Cardiac muscle cell (in vitro differentiated cells and primary cell): ENCODE data around the gene AHNAK. TPM values are rescaled to one million over a fixed set of nuclear protein-coding genes. Genes with fewer than 3 reads are reported as not detected.
"Not testable (repeated sequence)": the region's sequence is repeated elsewhere in the genome, so short reads cannot be mapped to it uniquely, and the experiment has no call there.

ENCODE experiments used
- DNase-seq, 2 donors: peaks; one replicate each; pipeline versions ENCODE4 v3.0.0 to v3.0.0-alpha.2; 2010 to 2017; ENCODE audit warnings: low read depth in 1 of 2, low spot score in 1 of 2
- H3K27ac ChIP-seq: fragments of 200-600 bp; sonication (generic); 2 replicates; pipeline ENCODE4 v1.5.1; 2016
- H3K27me3 ChIP-seq: fragments of 200-600 bp; sonication (generic); 2 replicates; pipeline ENCODE4 v1.6.0; 2016; ENCODE audit warnings: control low read depth
- H3K36me3 ChIP-seq: fragments of 200-600 bp; sonication (generic); 2 replicates; pipeline ENCODE4 v1.5.1; 2016; ENCODE audit warnings: control low read depth
- H3K4me1 ChIP-seq: fragments of 200-600 bp; sonication (generic); 2 replicates; pipeline ENCODE4 v1.8.1; 2017; ENCODE audit warnings: low read depth, mild to moderate bottlenecking, mixed run types
- H3K4me3 ChIP-seq: fragments of 200-600 bp; sonication (generic); 2 replicates; pipeline ENCODE4 v1.5.1; 2016; ENCODE audit warnings: mild to moderate bottlenecking
- H3K9me3 ChIP-seq: fragments of 200-600 bp; sonication (generic); 2 replicates; pipeline ENCODE4 v1.5.1; 2017; ENCODE audit warnings: low read depth, mild to moderate bottlenecking, control low read depth
- CTCF ChIP-seq: IDR thresholded peaks from 2 replicates; pipeline ENCODE4 v1.5.1; 2012; ENCODE audit warnings: low read depth, mild to moderate bottlenecking, low read length
- polyA plus RNA-seq: library from polyadenylated mRNA; unstranded; fragments of >200 nt; fragmentation: Nextera tagmentation; extraction: Ambion mirVana; gene quantifications from 2 replicates; pipeline ENCODE4 v1.2.1, GENCODE V29; 2016
- total RNA-seq: library from RNA; depleted of rRNA; stranded (reverse); fragments of >200 nt; gene quantifications from 2 replicates; pipeline ENCODE4 v1.2.3, GENCODE V29; 2016

Gene AHNAK
- total and polyA plus RNA-seq, 2 experiments from 2014 or later: 13.4 to 77.1 TPM

- Histone ChIP-seq H3K9me3 (no peaks in the 10 kb centered on the region), H3K4me3 (no peak overlapping the region), H3K27ac (no peak overlapping the region), H3K27me3 (no peaks in the 10 kb centered on the region), H3K36me3 (no peaks in the 10 kb centered on the region), H3K4me1 (peaks cover 4% of the 10 kb centered on the region)
- TF ChIP-seq CTCF: no peak
- peak in 1 of 2 donors; percentile 28 for DNase-seq
These were observed 155.9 kb downstream of the AHNAK start for GRCh38 chr11:62390722-62391121.

GRCh38 chr11:62390237-62390636 lies 156.4 kb downstream of the AHNAK start:
- Histone ChIP-seq H3K36me3 (no peaks in the 10 kb centered on the region), H3K27ac (no peak overlapping the region), H3K27me3 (no peaks in the 10 kb centered on the region), H3K9me3 (no peaks in the 10 kb centered on the region), H3K4me1 (peaks cover 2% of the 10 kb centered on the region), H3K4me3 (no peak overlapping the region)
- no peak for DNase-seq
- no peak for TF ChIP-seq CTCF

- H3K4me1 ChIP-seq: no peaks in the 10 kb centered on the region
- DNase-seq: no peak
- no peaks in the 10 kb centered on the region for H3K27me3 ChIP-seq
- TF ChIP-seq CTCF: no peak
- H3K4me3 ChIP-seq: no peak overlapping the region
- no peak overlapping the region for H3K27ac ChIP-seq
- no peaks in the 10 kb centered on the region for H3K36me3 ChIP-seq
- H3K9me3 ChIP-seq: no peaks in the 10 kb centered on the region
These were observed 157.6 kb downstream of the AHNAK start for GRCh38 chr11:62388999-62389398.

GRCh38 chr11:62387381-62387780 lies 159.2 kb downstream of the AHNAK start:
- Histone ChIP-seq H3K9me3 (no peaks in the 10 kb centered on the region), H3K4me3 (no peak overlapping the region), H3K36me3 (no peaks in the 10 kb centered on the region), H3K27me3 (no peaks in the 10 kb centered on the region), H3K4me1 (peaks cover 6% of the 10 kb centered on the region), H3K27ac (no peak overlapping the region)
- no peak for DNase-seq
- TF ChIP-seq CTCF: no peak

- DNase-seq, H3K27me3 ChIP-seq, H3K9me3 ChIP-seq, H3K4me3 ChIP-seq, H3K36me3 ChIP-seq, H3K4me1 ChIP-seq, H3K27ac ChIP-seq: not testable (repeated sequence)
These were observed 160.5 kb downstream of the AHNAK start for GRCh38 chr11:62386083-62386482.

- TF ChIP-seq CTCF: no peak
- no peaks in the 10 kb centered on the region for H3K36me3 ChIP-seq
- no peak for DNase-seq
These were observed 162.8 kb downstream of the AHNAK start for GRCh38 chr11:62383822-62384221.

More at GRCh38 chr11:62383822-62384221, 162.8 kb downstream of the AHNAK start:
- Histone ChIP-seq H3K4me1 (peaks cover 8% of the 10 kb centered on the region), H3K27me3 (no peaks in the 10 kb centered on the region), H3K27ac (no peak overlapping the region), H3K4me3 (no peak overlapping the region), H3K9me3 (no peaks in the 10 kb centered on the region)

Other genes with a start within 250 kb of the AHNAK start
- not detected in 2 replicates for gene SCGB1D4, start 247.7 kb downstream of the AHNAK start, total RNA-seq
- not detected in 2 replicates for gene SCGB1D4, start 247.7 kb downstream of the AHNAK start, polyA plus RNA-seq
- 6.8 and 6.9 TPM in 2 replicates for gene ASRGL1, start 209.4 kb downstream of the AHNAK start, total RNA-seq
- 17.1 and 21.5 TPM in 2 replicates for gene ASRGL1, start 209.4 kb downstream of the AHNAK start, polyA plus RNA-seq
- gene SCGB1A1, start 127.8 kb downstream of the AHNAK start, total RNA-seq: not detected in 2 replicates
- gene SCGB1A1, start 127.8 kb downstream of the AHNAK start, polyA plus RNA-seq: not detected in 2 replicates
- 1,990 and 2,091 TPM in 2 replicates for gene EEF1G, start 27.1 kb upstream of the AHNAK start, total RNA-seq
- gene EEF1G, start 27.1 kb upstream of the AHNAK start, polyA plus RNA-seq: 769 and 853 TPM in 2 replicates
- gene TUT1, start 44.7 kb upstream of the AHNAK start, total RNA-seq: 14.9 and 29.1 TPM in 2 replicates
- 18.7 and 32.1 TPM in 2 replicates for gene TUT1, start 44.7 kb upstream of the AHNAK start, polyA plus RNA-seq
- gene MTA2, start 55.1 kb upstream of the AHNAK start, total RNA-seq: 101 and 108 TPM in 2 replicates
- gene MTA2, start 55.1 kb upstream of the AHNAK start, polyA plus RNA-seq: 22.9 and 31.9 TPM in 2 replicates
- 21.1 and 42.8 TPM in 2 replicates for gene EML3, start 66.0 kb upstream of the AHNAK start, total RNA-seq
- 32.0 and 38.4 TPM in 2 replicates for gene EML3, start 66.0 kb upstream of the AHNAK start, polyA plus RNA-seq
- 3.3 and 3.5 TPM in 2 replicates for gene ROM1, start 66.5 kb upstream of the AHNAK start, total RNA-seq
- 6.9 and 7.9 TPM in 2 replicates for gene ROM1, start 66.5 kb upstream of the AHNAK start, polyA plus RNA-seq
- 46.4 and 52.0 TPM in 2 replicates for gene B3GAT3, start 75.2 kb upstream of the AHNAK start, total RNA-seq
- 53.0 and 64.9 TPM in 2 replicates for gene B3GAT3, start 75.2 kb upstream of the AHNAK start, polyA plus RNA-seq
- 110 TPM in 2 replicates for gene GANAB, start 99.8 kb upstream of the AHNAK start, total RNA-seq
- gene GANAB, start 99.8 kb upstream of the AHNAK start, polyA plus RNA-seq: 143 and 151 TPM in 2 replicates
- 33.9 and 36.3 TPM in 2 replicates for gene INTS5, start 106.5 kb upstream of the AHNAK start, total RNA-seq
- gene INTS5, start 106.5 kb upstream of the AHNAK start, polyA plus RNA-seq: 32.2 and 40.1 TPM in 2 replicates
- 136 and 141 TPM in 2 replicates for gene C11orf98, start 118.4 kb upstream of the AHNAK start, total RNA-seq
- gene C11orf98, start 118.4 kb upstream of the AHNAK start, polyA plus RNA-seq: 115 and 136 TPM in 2 replicates
- gene CSKMT, start 118.5 kb upstream of the AHNAK start, total RNA-seq: 3.8 and 11.0 TPM in 2 replicates
- gene CSKMT, start 118.5 kb upstream of the AHNAK start, polyA plus RNA-seq: 14.1 and 25.1 TPM in 2 replicates
- gene UQCC3, start 124.9 kb upstream of the AHNAK start, total RNA-seq: 13.0 and 18.8 TPM in 2 replicates
- 32.3 and 33.5 TPM in 2 replicates for gene UQCC3, start 124.9 kb upstream of the AHNAK start, polyA plus RNA-seq
- 11.1 and 11.6 TPM in 2 replicates for gene LBHD1, start 125.5 kb upstream of the AHNAK start, total RNA-seq
- 10.1 and 11.7 TPM in 2 replicates for gene LBHD1, start 125.5 kb upstream of the AHNAK start, polyA plus RNA-seq
- 235 and 302 TPM in 2 replicates for gene UBXN1, start 132.3 kb upstream of the AHNAK start, total RNA-seq
- gene UBXN1, start 132.3 kb upstream of the AHNAK start, polyA plus RNA-seq: 109 and 111 TPM in 2 replicates
- 0.81 and 1.9 TPM in 2 replicates for gene LRRN4CL, start 142.7 kb upstream of the AHNAK start, total RNA-seq
- gene LRRN4CL, start 142.7 kb upstream of the AHNAK start, polyA plus RNA-seq: 0.24 TPM in 1 of 2 replicates, not detected in the other
- gene BSCL2, start 160.6 kb upstream of the AHNAK start, total RNA-seq: 70.3 and 73.8 TPM in 2 replicates
- gene BSCL2, start 160.6 kb upstream of the AHNAK start, polyA plus RNA-seq: 73.7 and 79.2 TPM in 2 replicates
- 0.67 TPM in 1 of 2 replicates, not detected in the other for gene GNG3, start 160.9 kb upstream of the AHNAK start, total RNA-seq
- gene GNG3, start 160.9 kb upstream of the AHNAK start, polyA plus RNA-seq: 2.6 and 3.0 TPM in 2 replicates
- gene HNRNPUL2, start 180.7 kb upstream of the AHNAK start, total RNA-seq: 13.7 and 20.0 TPM in 2 replicates
- 2.9 and 3.2 TPM in 2 replicates for gene HNRNPUL2, start 180.7 kb upstream of the AHNAK start, polyA plus RNA-seq
- gene TTC9C, start 181.7 kb upstream of the AHNAK start, total RNA-seq: 36.3 and 37.3 TPM in 2 replicates
- 39.0 and 45.1 TPM in 2 replicates for gene TTC9C, start 181.7 kb upstream of the AHNAK start, polyA plus RNA-seq
- gene ZBTB3, start 207.4 kb upstream of the AHNAK start, total RNA-seq: 12.5 and 14.3 TPM in 2 replicates
- gene ZBTB3, start 207.4 kb upstream of the AHNAK start, polyA plus RNA-seq: 10.4 and 10.8 TPM in 2 replicates
- 67.2 and 101 TPM in 2 replicates for gene POLR2G, start 214.8 kb upstream of the AHNAK start, total RNA-seq
- 195 and 219 TPM in 2 replicates for gene POLR2G, start 214.8 kb upstream of the AHNAK start, polyA plus RNA-seq
- 33.1 and 38.8 TPM in 2 replicates for gene TAF6L, start 224.6 kb upstream of the AHNAK start, total RNA-seq
- gene TAF6L, start 224.6 kb upstream of the AHNAK start, polyA plus RNA-seq: 46.3 and 56.3 TPM in 2 replicates
- gene TMEM179B, start 240.6 kb upstream of the AHNAK start, total RNA-seq: 34.2 and 55.2 TPM in 2 replicates
- gene TMEM179B, start 240.6 kb upstream of the AHNAK start, polyA plus RNA-seq: 78.6 and 81.8 TPM in 2 replicates
- 87.1 and 88.9 TPM in 2 replicates for gene TMEM223, start 245.2 kb upstream of the AHNAK start, total RNA-seq
- 92.4 and 102 TPM in 2 replicates for gene TMEM223, start 245.2 kb upstream of the AHNAK start, polyA plus RNA-seq